H1 (cell line): ENCODE measurements around the gene ALDH4A1. TPM values are rescaled to one million over a fixed set of nuclear protein-coding genes. Genes with fewer than 3 reads are reported as not detected.

Experiments
- CTCF ChIA-PET: fragments of 300-600 bp; sonication (Branson Sonifier 250); formaldehyde crosslinking; loops from one replicate; lab custom pipeline; 2021; ENCODE audit not compliant: partially characterized antibody; lab: Charles Lee
- POLR2A ChIA-PET: fragments of 300-600 bp; sonication (Branson Sonifier 250); formaldehyde crosslinking; loops from one replicate; lab custom pipeline; 2021; ENCODE audit warnings: inconsistent platforms; ENCODE audit not compliant: partially characterized antibody; lab: Charles Lee
- DNase-seq, 2 experiments: peaks; one replicate each; pipeline versions ENCODE4 v3.0.0 to v3.0.0-alpha.2; 2010 to 2022; ENCODE audit warnings: low spot score in 2 of 2, low read depth in 1 of 2, mixed read lengths in 1 of 2
- FAIRE-seq: peaks from 2 replicates; lab custom pipeline; 2011; peaks lifted over from hg19 to GRCh38; lab: Jason Lieb, UNC
- H2AFZ ChIP-seq: 2 replicates; pipeline ENCODE4 v1.8.1; 2012; ENCODE audit warnings: low read length, inconsistent platforms
- H2AK5ac ChIP-seq: 2 replicates; pipeline ENCODE4 v1.6.1; 2013; ENCODE audit warnings: low read depth, low read length
- H2BK120ac ChIP-seq: replicated peaks from 2 replicates; pipeline ENCODE3; 2013; ENCODE audit warnings: low read depth, low read length, inconsistent platforms
- H2BK12ac ChIP-seq: 2 replicates; pipeline ENCODE4 v1.6.1; 2013; ENCODE audit warnings: low read depth, low read length
- H2BK15ac ChIP-seq: 2 replicates; pipeline ENCODE4 v1.6.1; 2013; ENCODE audit warnings: low read length
- H2BK20ac ChIP-seq: 2 replicates; pipeline ENCODE4 v1.6.1; 2013; ENCODE audit warnings: low read length
- H2BK5ac ChIP-seq: 2 replicates; pipeline ENCODE4 v1.6.1; 2013; ENCODE audit warnings: low read depth, low read length
- H3K14ac ChIP-seq: 2 replicates; pipeline ENCODE4 v1.6.1; 2013; ENCODE audit warnings: inconsistent platforms; ENCODE audit not compliant: insufficient read length
- H3K18ac ChIP-seq: 2 replicates; pipeline ENCODE4 v1.6.1; 2013; ENCODE audit warnings: low read length; ENCODE audit errors: extremely low read depth
- H3K23ac ChIP-seq: 2 replicates; pipeline ENCODE4 v1.6.1; 2013; ENCODE audit warnings: inconsistent platforms; ENCODE audit not compliant: insufficient read length
- H3K23me2 ChIP-seq: 2 replicates; pipeline ENCODE4 v1.6.1; 2013; ENCODE audit warnings: low read depth, low read length
- H3K27ac ChIP-seq: 2 replicates; pipeline ENCODE4 v1.6.1; 2011; ENCODE audit warnings: low read depth, low read length, inconsistent platforms
- H3K27me3 ChIP-seq, 4 experiments: replicated peaks in 1 of 4; 1 replicate in 1 of 4; 2 replicates in 3 of 4; pipeline versions ENCODE4 v1.6.1 to v1.8.1; 2011 to 2013; ENCODE audit warnings: low read length in 3 of 4, mild to moderate bottlenecking in 3 of 4, inconsistent platforms in 2 of 4, mixed read lengths in 2 of 4, moderate library complexity in 1 of 4; ENCODE audit not compliant: control insufficient read depth in 3 of 4, insufficient read depth in 3 of 4; ENCODE audit errors: extremely low read depth in 1 of 4
- H3K36me3 ChIP-seq, 4 experiments: 2 replicates each; pipeline versions ENCODE4 v1.6.1 to v1.8.1; 2011 to 2013; ENCODE audit warnings: mild to moderate bottlenecking in 4 of 4, low read length in 3 of 4, moderate library complexity in 2 of 4, control low read depth in 1 of 4, inconsistent platforms in 1 of 4; ENCODE audit not compliant: insufficient read depth in 4 of 4, control insufficient read depth in 2 of 4
- H3K4ac ChIP-seq: replicated peaks from 2 replicates; pipeline ENCODE3; 2013; ENCODE audit warnings: low read length, low read depth, mixed read lengths, inconsistent platforms; ENCODE audit not compliant: insufficient read length
- H3K4me1 ChIP-seq, 4 experiments: replicated peaks in 1 of 4; 1 replicate in 1 of 4; 2 replicates in 3 of 4; pipeline versions ENCODE4 v1.6.1 to v1.8.1; 2011 to 2013; ENCODE audit warnings: low read length in 3 of 4, inconsistent platforms in 2 of 4, mixed read lengths in 1 of 4; ENCODE audit not compliant: insufficient read depth in 4 of 4, control insufficient read depth in 3 of 4
- H3K4me2 ChIP-seq, 2 experiments: 2 replicates each; pipeline versions ENCODE4 v1.6.1 to v1.8.1; 2011 to 2013; ENCODE audit warnings: low read depth in 2 of 2, low read length in 2 of 2, control low read depth in 1 of 2, inconsistent platforms in 1 of 2, mild to moderate bottlenecking in 1 of 2; ENCODE audit not compliant: insufficient read depth in 1 of 2
- H3K4me3 ChIP-seq, 4 experiments: fragments of 200-600, 300-600 bp in 1 of 4; sonication (generic), shearing (Covaris generic), sonication (Bioruptor Twin) in 1 of 4; 2 replicates each; pipeline versions ENCODE4 v1.5.1 to v1.8.1; 2011 to 2016; ENCODE audit warnings: low read length in 4 of 4, low read depth in 3 of 4, control low read depth in 2 of 4, inconsistent platforms in 2 of 4, mild to moderate bottlenecking in 2 of 4, mixed read lengths in 1 of 4, moderate library complexity in 1 of 4; ENCODE audit not compliant: insufficient read depth in 2 of 4; ENCODE audit errors: extremely low read depth in 1 of 4
- H3K56ac ChIP-seq: replicated peaks from 2 replicates; pipeline ENCODE3; 2013; ENCODE audit warnings: low read depth, mild to moderate bottlenecking, mixed read lengths, low read length, inconsistent platforms; ENCODE audit not compliant: insufficient read length
- H3K79me1 ChIP-seq: 2 replicates; pipeline ENCODE4 v1.6.1; 2013; ENCODE audit warnings: low read depth, low read length, control low read depth
- H3K79me2 ChIP-seq, 2 experiments: 2 replicates each; pipeline versions ENCODE4 v1.6.1 to v1.8.1; 2012 to 2013; ENCODE audit warnings: low read length in 2 of 2, mild to moderate bottlenecking in 2 of 2, inconsistent platforms in 1 of 2; ENCODE audit not compliant: insufficient read depth in 2 of 2, control insufficient read depth in 1 of 2
- H3K9ac ChIP-seq, 4 experiments: replicated peaks in 1 of 4; 1 replicate in 1 of 4; 2 replicates in 3 of 4; pipeline versions ENCODE4 v1.6.1 to v1.8.1; 2011 to 2013; ENCODE audit warnings: low read depth in 3 of 4, low read length in 3 of 4, control low read depth in 2 of 4, mild to moderate bottlenecking in 2 of 4, moderate library complexity in 2 of 4, inconsistent platforms in 1 of 4; ENCODE audit errors: extremely low read depth in 1 of 4
- H3K9me3 ChIP-seq, 2 experiments: 2 replicates each; pipeline versions ENCODE4 v1.6.1 to v1.8.1; 2012 to 2013; ENCODE audit warnings: mild to moderate bottlenecking in 2 of 2, moderate library complexity in 2 of 2, control low read depth in 1 of 2, inconsistent platforms in 1 of 2, low read depth in 1 of 2, low read length in 1 of 2, mixed read lengths in 1 of 2; ENCODE audit not compliant: insufficient read depth in 2 of 2
- H4K20me1 ChIP-seq, 2 experiments: replicated peaks in 1 of 2; 2 replicates each; pipeline versions ENCODE3 to v1.8.1; 2011 to 2013; ENCODE audit warnings: inconsistent platforms in 2 of 2, low read length in 2 of 2, mild to moderate bottlenecking in 1 of 2; ENCODE audit not compliant: insufficient read depth in 2 of 2, control insufficient read depth in 1 of 2
- H4K5ac ChIP-seq: 2 replicates; pipeline ENCODE4 v1.6.1; 2013; ENCODE audit warnings: low read length, low read depth, mixed read lengths, inconsistent platforms; ENCODE audit not compliant: insufficient read length
- H4K8ac ChIP-seq: 2 replicates; pipeline ENCODE4 v1.8.0; 2013; ENCODE audit warnings: mild to moderate bottlenecking, moderate library complexity, low read length, inconsistent platforms; ENCODE audit not compliant: insufficient read depth; ENCODE audit errors: extremely low read depth
- H4K91ac ChIP-seq: replicated peaks from 2 replicates; pipeline ENCODE3; 2013; ENCODE audit warnings: low read length, mixed read lengths, inconsistent platforms; ENCODE audit not compliant: insufficient read length
- BACH1 ChIP-seq: IDR thresholded peaks from 2 replicates; pipeline ENCODE4 v1.6.1; 2012; ENCODE audit warnings: low read length, improper control_type of control experiment
- BCL11A ChIP-seq, 2 experiments: IDR thresholded peaks; one replicate each; pipeline ENCODE4 v1.6.1; 2011; ENCODE audit warnings: low read depth in 2 of 2, low read length in 2 of 2, mild to moderate bottlenecking in 2 of 2
- CEBPB ChIP-seq: IDR thresholded peaks from 2 replicates; pipeline ENCODE4 v1.6.1; 2012; ENCODE audit warnings: low read depth, low read length
- JUND ChIP-seq: IDR thresholded peaks from 2 replicates; pipeline ENCODE4 v1.6.1; 2011; ENCODE audit warnings: mild to moderate bottlenecking, improper control_type of control experiment, low read length
- KDM5A ChIP-seq: fragments of 200-600 bp; IDR thresholded peaks from 2 replicates; pipeline ENCODE4 v1.7.1; 2012; ENCODE audit warnings: mild to moderate bottlenecking, low read length, inconsistent platforms, mixed read lengths
- NRF1 ChIP-seq: IDR thresholded peaks from 2 replicates; pipeline ENCODE4 v1.6.1; 2011; ENCODE audit warnings: mild to moderate bottlenecking, low read depth, low read length, improper control_type of control experiment
- WGBS, 2 experiments: shearing (Covaris generic) in 1 of 2; methylation state at CpG; one replicate each; pipeline versions ENCODE4 v1.1.6 to v1.1.7; 2013 to 2015; ENCODE audit warnings: low lambda C conversion rate in 2 of 2, mixed read lengths in 2 of 2, inconsistent platforms in 1 of 2, low coverage in 1 of 2, missing lambda C conversion rate in 1 of 2; ENCODE audit not compliant: insufficient replicate concordance in 2 of 2, insufficient coverage in 1 of 2, insufficient read length in 1 of 2; ENCODE audit errors: extremely low coverage in 1 of 2, missing lambda C conversion rate in 1 of 2; 5-methylcytosine and 5-hydroxymethylcytosine counted together
- polyA plus RNA-seq, 7 experiments: library from polyadenylated mRNA; depleted of rRNA in 3 of 7; stranded (reverse) in 5 of 7; unstranded in 2 of 7; fragments of >200 nt in 5 of 7; fragments of 200-250 nt in 2 of 7; gene quantifications; 1 replicate in 5 of 7; 2 replicates in 1 of 7; 4 replicates in 1 of 7; pipeline versions ENCODE4 v1.2.1 to v1.2.3, GENCODE V29; 2011 to 2013; ENCODE audit warnings: missing spikeins in 2 of 7, mixed read lengths in 2 of 7
- total RNA-seq: library from RNA; stranded (reverse); fragmentation: NEBNext Ultra II Directional; extraction: Animal tissue kit (Norgen Biotek cat#: 25700); gene quantifications from 2 replicates; pipeline ENCODE4 v1.2.1, GENCODE V29; 2021

Gene ALDH4A1
- total and polyA plus RNA-seq, 2 of the 8 experiments (the other 6 are each of a cell fraction or from before 2014, with no cell fraction given), result 30.3 to 35.9 TPM

DNA sequence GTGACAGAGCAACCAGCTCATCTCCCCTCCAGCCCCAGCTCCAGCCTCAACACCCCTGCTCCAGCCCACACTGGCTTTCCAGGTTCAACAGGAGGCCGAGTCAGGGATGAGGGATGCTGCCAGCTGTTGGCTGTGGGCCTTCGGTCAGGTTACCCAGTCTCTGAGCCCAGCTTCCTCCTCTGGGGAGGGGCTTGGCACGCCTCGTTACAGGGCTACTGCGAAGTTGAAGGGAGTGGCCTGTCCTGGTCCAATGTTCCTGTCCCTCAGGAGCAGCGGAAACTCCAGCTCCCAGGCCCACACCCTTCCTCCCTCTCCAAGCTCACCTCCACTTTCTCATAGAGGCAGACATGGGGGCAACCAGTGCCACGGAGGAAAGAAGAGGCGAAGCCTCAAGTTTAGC is 27.8 kb downstream of the ALDH4A1 start:
- Histone ChIP-seq H2BK5ac (no peak overlapping the region), H3K23ac (no peak overlapping the region), H3K4me3 (no peak overlapping the region), H3K36me3 (no peaks in the 10 kb centered on the region; a peak in 2 of 8 replicates), H3K18ac (no peak overlapping the region), H3K9ac (no peak overlapping the region), H2BK120ac (no peak overlapping the region), H2AFZ (no peak overlapping the region), H4K5ac (no peak overlapping the region), H3K27me3 (no peaks in the 10 kb centered on the region), H3K27ac (no peak overlapping the region), H3K56ac (no peak overlapping the region), H3K4me2 (no peak overlapping the region), H3K4me1 (peaks cover 0 to 3% (median 2%) of the 10 kb centered on the region in 4 experiments; a peak in 2 of 7 replicates), H3K14ac (no peak overlapping the region), H2BK20ac (no peak overlapping the region), H4K20me1 (peaks cover 2 to 4% of the 10 kb centered on the region in 2 experiments), H2BK12ac (no peak overlapping the region), H2BK15ac (no peak overlapping the region), H4K91ac (no peak overlapping the region), H3K79me1 (no peaks in the 10 kb centered on the region)
- 92% methylated on average over 8 of the region's 8 CpGs; no CpG with 5 or more reads in 1 of the 2 experiments for WGBS, 2 experiments
- no peak for DNase-seq
- POLR2A ChIA-PET, result no interaction called here
- CTCF ChIA-PET, result interaction anchor here (0.7 to 5.6 kb wide), 40 partner anchors 9 to 578 kb away, joined by 3 to 52 read pairs (median 6); partner anchors contain the start of gene ALDH4A1
- TF ChIP-seq JUND (no peak), BACH1 (no peak), CEBPB (no peak), KDM5A (no peak), NRF1 (no peak), BCL11A (IDR thresholded peaks at IDR 0.05; ENCODE audit: low read depth in 2 of 2, low read length in 2 of 2) (no peak)
- TF ChIP-seq, all 59 proteins: peak for 0
- no peak for FAIRE-seq
- H3K4ac ChIP-seq, result no peak overlapping the region
- H2AK5ac ChIP-seq, result no peak overlapping the region
- no peak overlapping the region; the same call in 1 of the 2 replicates for H4K8ac ChIP-seq
- H3K23me2 ChIP-seq, result no peaks in the 10 kb centered on the region
- no peaks in the 10 kb centered on the region for H3K9me3 ChIP-seq
- no peaks in the 10 kb centered on the region for H3K79me2 ChIP-seq
